GM18526 (cell line): ENCODE data around the gene SQOR.

ENCODE experiments used
- POLR2A ChIP-seq: IDR thresholded peaks from 3 replicates; pipeline ENCODE4 v1.6.1; 2011; ENCODE audit not compliant: insufficient read length; ENCODE audit errors: extremely low read depth

The SQOR gene

DNA sequence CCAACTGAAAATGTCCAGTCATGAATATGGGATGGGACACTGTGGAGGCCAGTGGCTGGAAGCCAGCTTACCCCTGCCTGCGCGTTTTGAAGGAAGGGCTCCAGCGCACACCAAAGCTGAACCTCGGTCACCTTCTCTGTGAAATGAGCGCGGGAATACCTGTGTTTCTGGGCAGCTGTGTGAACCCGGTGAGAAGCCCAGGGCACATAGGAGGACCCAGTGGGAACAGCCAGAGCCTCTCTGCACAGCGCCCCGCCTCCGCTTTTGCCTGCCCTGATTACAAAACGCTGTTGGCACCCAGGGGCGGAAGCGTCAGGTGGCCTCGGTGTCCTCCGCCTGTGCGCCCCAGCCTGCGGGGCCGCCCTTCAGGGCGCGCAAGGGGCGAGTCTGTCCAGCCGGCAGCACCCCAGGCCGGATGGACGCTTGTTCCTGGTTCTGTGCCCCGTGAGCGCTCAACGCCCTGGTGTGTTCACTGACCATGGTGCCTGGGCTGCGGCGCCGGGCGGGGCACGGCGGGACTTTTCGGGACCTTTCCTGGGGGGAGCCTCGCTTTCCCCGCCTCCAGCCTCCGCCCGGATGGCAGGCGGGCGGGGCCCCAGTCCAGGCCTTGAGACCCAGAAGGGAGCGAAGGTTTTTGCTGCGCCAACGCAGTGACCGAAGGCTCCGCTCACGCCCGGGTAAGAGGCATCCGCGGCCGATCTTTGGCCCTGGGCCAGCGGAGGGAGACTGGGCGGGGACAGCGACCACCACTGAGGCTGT lies at the start of gene SQOR:
Gene SQOR, plus strand, starts transcription at position 598 of the 759 bp plus-strand sequence. CDS start 23,895 bp downstream, outside the sequence.
- peak; percentile 71 for TF ChIP-seq POLR2A

DNA sequence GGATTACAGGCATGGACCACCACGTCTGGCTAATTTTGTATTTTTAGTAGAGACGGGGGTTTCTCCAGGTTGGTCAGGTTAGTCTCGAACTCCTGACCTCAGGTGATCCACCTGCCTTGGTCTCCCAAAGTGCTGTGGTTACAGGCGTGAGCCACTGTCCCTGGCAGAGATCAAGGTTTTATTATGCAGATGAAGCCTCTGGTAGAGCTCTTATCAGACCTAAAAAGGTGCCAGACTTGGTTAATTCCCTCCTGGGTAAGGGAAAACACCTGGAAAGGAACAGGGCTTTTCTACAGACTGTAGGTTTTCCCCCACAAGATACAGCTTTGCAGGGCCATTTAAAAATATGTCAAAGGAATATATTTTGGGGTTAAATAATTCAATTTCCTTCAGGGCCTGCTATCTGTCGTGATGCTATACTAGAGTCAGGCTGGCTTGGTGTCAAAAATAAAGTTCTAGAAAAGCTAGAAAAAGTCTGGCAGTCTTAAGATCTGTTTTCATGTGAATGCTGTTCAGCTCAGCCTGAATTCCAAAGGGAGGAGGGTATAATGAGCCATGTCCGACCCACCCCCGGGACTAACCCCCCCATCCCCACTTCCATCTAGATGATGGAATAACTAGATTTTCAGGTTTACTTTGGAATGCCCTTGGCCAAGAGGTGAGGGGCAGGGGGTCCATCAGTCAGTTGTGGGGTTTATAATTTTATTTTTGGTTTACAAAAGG lies 49.6 kb upstream of the SQOR start:
- no peak for TF ChIP-seq POLR2A

DNA sequence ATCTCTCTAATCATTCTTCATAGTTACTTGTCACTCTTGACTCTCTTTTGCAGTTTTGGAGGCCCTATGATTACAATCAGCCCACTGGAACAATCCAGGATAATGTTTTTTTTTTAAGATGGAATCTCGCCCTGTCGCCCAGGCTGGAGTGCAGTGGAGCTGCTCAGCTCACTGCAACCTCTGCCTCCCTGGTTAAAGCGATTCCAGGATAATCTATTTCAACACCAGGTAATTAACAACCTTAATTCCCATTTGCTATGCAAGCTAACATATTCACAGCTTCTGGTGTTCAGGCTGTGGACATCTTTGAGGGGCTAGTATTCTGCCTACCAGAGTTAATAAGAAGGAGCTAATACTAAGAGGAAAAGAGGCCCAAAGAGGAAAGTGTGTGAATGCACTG lies 48.7 kb upstream of the SQOR start:
- TF ChIP-seq POLR2A = no peak

DNA sequence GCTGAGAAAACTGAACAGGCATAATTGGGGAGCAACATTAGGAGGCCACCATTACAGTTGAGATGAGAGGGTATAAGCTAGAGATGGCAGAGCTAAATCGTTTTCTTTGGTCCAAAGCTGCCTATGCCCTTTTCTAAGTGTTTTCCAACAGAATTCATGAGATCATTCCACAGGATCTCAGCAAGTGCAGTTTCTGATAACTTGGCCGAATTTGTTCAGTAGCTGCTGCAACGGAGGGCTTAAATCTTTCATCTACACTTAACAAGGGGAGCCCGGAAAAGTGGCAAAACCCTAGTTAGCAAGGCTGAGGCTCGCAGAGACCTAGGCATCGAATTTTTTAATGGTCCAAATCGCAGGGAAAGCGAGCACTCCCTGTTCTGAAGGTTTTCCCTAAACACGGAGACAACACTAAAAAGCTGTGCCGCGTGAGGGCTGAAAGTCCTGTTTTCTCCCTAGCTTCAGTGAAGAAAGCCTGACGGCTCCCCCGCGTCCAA lies 48.2 kb upstream of the SQOR start:
- TF ChIP-seq POLR2A = no peak

DNA sequence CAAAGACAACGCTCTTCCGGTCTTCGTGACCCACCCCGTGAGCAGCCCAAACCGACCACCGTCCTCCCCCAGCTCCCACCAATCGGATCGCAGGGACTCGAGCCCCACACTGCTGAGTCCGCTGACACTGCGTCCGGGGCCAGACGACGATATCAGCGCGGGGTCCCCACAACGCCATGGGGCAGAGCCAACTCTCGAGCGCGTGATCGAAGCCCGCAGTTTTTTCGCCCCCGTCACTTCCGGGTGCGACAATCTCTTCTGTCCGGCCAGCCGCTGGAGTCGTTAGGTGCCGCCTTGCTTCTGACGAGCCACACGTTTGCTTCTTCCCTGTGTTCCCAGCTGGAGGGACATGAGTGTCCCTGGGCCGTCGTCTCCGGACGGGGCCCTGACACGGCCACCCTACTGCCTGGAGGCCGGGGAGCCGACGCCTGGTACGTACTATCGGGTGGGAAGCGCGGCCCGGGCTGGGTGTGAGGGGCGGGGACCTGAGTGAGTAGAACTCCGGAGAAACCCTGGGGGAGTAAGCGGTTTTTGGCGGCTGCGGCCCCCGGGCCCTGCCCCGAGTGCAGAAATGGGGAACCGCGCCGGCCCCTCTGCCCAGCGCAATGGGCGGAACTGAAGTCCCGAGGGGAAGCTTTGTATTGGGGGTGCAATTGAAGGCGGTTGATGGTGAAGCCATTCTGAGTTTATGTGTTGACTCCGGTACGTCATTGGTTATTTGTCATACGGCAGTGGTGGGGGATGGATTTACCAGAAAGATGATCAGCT lies 47.5 kb upstream of the SQOR start, which contains the start of gene BLOC1S6:
Gene BLOC1S6, plus strand, starts transcription at position 285 of the 768 bp plus-strand sequence. Its CDS starts 65 bp downstream, at position 350.
- peak; percentile 94 for TF ChIP-seq POLR2A

DNA sequence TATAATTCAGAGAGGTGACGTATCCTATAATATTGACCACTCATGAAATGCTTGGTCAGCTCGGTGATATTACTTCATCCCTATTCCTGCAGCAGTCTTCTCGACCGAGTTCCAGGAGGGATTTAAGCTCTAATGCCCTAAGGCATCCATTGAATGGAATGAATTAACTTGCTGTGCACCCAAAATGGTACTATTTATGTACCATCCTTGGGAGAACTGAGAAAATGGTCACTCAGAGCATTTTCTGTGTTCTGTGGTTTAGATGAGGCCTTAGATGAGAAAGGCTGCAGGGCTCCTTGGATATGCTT lies 47.0 kb upstream of the SQOR start:
- TF ChIP-seq POLR2A = no peak

DNA sequence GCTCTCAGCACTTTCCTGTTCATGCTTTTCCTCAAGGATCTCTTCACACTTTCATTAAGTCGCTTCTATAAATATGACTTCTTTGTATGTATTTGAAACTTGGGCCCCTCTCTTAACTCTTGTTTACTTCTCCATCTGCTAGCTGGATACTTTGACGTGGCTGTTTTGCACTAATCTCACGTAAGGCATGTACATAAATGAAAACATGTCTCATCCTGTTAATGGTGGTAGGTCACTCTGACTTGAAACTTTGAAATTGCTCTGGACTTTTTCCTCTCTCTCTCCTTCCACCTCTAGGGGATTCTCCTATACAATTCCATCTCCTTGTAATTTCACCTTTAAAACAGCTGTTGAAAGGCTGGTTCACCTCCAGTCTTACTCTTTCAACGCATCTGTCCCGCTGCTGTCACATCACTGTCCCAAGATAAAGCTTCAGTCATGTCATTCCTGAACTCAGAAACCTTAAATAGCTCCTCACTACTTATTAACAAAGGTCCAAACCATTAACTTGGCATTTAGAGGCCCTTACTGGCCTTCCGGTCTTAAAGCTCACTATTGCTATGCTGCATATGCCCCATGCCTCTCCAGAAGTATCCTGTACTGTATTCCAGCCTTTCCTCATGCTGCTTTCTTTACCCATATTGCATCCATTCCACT lies 46.5 kb upstream of the SQOR start:
- no peak for TF ChIP-seq POLR2A

DNA sequence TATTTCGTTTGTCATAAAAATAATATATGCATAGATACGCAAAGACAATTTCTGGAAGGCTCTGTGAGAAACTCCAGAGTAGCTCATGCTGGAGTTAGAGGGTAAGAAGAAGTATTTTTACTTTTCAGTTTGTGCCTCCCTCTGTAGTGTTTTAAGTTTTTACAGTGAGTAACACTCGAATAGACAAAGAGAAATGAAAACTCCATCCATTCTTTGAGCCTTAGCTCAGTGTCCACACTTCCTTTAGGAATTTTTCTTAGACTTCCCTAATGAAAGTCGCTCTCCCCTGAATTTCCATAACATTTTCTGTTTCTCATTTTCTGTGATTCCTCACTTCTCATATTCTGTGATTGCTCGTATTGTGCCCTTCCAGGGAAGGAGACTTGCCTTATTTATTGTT lies 45.6 kb upstream of the SQOR start:
- TF ChIP-seq POLR2A = no peak

DNA sequence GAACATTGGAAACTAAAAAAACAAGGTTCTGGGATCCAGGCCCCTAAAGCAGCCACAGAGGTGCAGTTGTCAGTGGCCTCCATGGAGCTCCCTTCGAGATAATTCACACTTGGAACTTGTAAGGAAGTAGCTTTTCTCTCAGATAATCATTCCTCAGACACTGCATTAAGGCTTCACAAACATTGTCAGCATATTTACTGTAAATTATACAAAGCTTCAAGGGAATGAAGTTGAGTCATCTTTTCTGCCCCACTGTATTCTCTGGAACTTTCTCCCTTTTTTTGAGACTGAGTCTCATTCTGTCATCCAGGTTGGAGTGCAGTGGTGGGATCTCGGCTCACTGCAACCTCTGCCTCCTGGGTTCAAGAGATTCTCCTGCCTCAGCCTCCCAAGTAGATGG lies 40.5 kb upstream of the SQOR start:
- TF ChIP-seq POLR2A = no peak

DNA sequence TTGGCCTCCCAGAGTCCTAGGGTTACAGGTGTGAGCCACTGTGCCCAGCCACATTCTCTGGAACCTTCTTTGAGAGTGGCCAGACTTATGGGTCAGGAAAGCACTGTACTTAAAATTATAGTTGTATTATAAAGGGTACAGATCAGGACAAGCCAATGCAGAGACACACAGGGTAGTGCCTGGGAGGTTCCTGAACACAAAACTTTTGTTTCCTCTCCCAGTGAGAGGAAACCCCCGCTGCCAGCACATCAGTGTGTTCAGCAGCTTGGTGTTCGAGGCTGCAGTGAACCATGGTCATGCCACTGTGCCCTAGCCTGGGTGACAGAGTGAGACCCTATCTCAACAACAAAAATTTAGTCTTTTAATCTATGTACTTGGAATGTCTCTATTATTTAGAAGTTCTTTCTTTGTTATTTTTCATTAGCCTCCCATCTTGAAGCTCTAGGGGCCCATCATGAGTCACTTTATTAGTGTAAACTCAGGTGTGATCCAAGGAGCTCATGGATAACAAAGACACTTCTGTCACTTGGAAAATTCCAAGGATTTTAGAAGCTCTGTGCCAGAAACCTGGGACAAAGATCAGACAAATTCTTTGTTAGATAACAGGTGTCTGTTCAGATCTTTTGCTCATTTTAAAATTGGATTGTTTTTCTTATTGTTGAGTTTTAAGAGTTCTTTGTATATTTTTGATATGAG lies 39.8 kb upstream of the SQOR start:
- TF ChIP-seq POLR2A = no peak

DNA sequence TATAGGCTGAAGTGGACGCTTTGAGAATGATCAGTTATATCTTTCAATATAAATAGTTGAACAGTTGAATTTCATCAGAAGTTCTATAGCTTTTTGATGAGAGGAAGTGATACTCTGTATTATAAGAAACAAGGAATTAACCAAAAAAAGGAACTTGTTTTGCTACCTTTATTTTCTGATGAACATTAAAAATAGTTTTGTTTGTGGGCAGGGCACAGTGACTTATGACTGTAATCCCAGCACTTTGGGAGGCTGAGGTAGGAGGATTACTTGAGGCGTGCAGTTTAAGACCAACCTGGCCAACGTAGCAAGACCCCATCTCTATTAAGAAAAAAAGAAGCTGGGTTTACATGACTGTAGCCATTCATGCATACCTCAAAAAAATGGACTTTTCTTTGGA lies 30.9 kb upstream of the SQOR start:
- no peak for TF ChIP-seq POLR2A

DNA sequence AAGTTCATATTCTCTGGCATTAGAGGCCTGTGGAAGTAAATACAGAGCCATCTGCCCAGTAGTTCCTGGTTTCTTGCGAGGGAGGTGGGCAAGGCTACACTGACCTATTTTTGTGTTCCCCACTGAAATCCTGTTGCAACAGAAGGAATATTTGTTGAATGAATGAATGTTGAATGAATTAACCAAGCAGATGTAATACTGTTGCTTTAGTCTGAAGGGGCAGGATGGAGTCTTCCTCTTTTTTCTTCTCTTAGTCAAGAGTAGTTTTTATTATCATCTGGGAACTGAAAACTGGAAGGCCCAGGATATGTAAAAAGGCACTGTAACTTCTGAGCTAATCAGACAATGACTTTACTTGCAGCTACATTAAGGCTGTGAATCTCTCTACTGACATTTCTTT lies 30.5 kb upstream of the SQOR start:
- no peak for TF ChIP-seq POLR2A

DNA sequence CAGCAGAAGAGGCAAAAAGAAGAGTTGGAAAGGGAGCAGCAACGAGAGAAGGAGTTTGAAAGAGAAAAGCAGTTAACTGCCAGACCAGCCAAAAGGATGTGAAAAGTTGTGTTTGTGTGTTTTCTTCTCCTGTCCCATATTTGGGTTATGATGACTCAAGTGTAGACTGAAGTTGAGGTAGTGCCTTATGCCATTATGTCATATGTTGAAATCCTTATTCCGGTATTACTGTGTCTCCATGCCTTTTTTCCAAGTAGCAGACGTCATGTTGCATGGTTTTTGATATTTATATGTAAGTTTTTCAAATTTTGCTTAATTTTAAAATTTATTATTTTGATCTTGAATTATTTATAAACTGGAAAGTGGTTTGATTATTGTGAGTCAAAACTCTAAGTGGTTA lies 28.4 kb upstream of the SQOR start:
- no peak for TF ChIP-seq POLR2A

DNA sequence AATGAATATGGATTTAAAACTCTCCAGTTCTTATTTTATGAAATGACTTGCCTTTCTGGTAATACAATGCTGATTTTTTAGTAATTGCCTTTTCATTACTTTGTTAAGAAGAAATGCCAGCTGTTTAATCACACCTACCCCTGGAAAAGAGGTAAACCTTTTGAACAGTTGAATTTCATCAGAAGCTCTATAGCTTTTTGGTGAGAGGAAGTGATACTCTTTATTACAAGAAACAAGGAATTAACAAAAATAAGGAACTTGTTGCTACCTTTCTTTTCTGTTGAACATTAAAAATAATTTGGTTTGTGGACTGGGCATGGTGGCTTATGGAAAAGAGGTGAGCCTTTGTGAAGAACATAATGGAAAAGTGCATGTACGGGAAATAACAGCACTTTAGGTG lies 28.0 kb upstream of the SQOR start:
- no peak for TF ChIP-seq POLR2A

DNA sequence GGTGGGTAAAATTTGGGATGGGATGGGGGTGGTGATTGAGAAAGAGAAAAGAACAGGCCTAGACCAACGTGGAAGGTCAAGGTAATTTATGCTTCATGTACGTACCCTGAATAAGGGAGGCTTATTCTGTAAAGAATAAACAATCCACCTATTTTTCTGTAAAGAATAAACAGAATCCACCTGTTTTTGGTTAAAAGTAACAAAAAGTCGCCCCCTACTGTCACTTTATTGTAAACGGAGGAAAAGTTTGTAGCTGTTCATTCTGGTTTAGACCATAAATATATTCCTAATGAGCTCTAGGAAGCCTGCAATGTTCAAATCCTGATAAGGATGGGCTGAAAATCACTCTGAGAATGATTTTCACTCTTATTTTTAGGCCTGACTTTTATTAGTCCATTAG lies 23.5 kb upstream of the SQOR start:
- no peak for TF ChIP-seq POLR2A
